Activated T-cell treated with anti-CD3 and anti-CD28 coated beads, Interleukin-2, amount 50 U/mL, for 4 hours (primary cell): ENCODE measurements around the gene DUSP2. TPM values are rescaled to one million over a fixed set of nuclear protein-coding genes. Genes with fewer than 3 reads are reported as not detected.

Experiments used
- ATAC-seq, 2 donors: fragments of 200-7000 bp; cut with Tn5 transposase; one replicate each; pipeline ENCODE4 v1.10.0; 2021
- DNase-seq: peaks from one replicate; pipeline ENCODE4 v3.0.0-alpha.2; 2020
- H3K27me3 Mint-ChIP-seq: one replicate; pipeline ENCODE4 v1.8.0; 2021; ENCODE audit warnings: low read depth, mixed read lengths
- H3K36me3 Mint-ChIP-seq: one replicate; pipeline ENCODE4 v1.8.0; 2022; ENCODE audit warnings: mixed read lengths; ENCODE audit not compliant: insufficient read depth
- H3K4me1 Mint-ChIP-seq: one replicate; pipeline ENCODE4 v1.8.0; 2021; ENCODE audit warnings: low read depth, mixed read lengths
- H3K4me3 Mint-ChIP-seq: one replicate; pipeline ENCODE4 v1.8.0; 2021; ENCODE audit warnings: mild to moderate bottlenecking, moderate library complexity, mixed read lengths
- H3K9me3 Mint-ChIP-seq: one replicate; pipeline ENCODE4 v1.8.0; 2021; ENCODE audit warnings: mixed read lengths
- total RNA-seq, 3 donors: library from RNA; stranded (reverse); gene quantifications; one replicate each; pipeline ENCODE4 v1.2.1, GENCODE V29; 2021

DUSP2 gene
- total RNA-seq, 3 donors from 2014 or later: 365 to 525 (median 419) TPM

DNA sequence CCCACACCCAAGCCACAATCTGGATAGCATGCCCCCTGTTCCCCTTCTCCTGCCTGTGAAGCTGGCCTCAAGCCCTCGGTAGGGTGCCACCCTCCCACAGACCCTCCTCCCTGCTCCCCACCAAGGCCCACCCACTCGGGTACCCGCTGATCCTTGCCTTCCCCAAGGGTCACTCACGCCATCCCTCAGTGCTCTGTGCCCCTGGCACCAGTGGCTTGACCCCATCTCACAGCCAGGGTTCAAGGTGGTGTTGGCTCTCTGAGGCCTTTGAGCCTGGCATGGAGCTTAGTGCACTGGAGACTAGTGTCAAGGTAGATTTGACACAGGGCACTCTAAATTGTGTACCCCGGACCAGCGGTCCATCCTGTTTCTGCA lies 40.8 kb downstream of the DUSP2 start:
- Mint-ChIP-seq H3K36me3 (no peaks in the 10 kb centered on the region), H3K4me1 (peaks cover 2% of the 10 kb centered on the region), H3K9me3 (peaks cover 11% of the 10 kb centered on the region), H3K27me3 (no peaks in the 10 kb centered on the region), H3K4me3 (no peak overlapping the region)
- no peak for ATAC-seq
- no peak for DNase-seq

DNA sequence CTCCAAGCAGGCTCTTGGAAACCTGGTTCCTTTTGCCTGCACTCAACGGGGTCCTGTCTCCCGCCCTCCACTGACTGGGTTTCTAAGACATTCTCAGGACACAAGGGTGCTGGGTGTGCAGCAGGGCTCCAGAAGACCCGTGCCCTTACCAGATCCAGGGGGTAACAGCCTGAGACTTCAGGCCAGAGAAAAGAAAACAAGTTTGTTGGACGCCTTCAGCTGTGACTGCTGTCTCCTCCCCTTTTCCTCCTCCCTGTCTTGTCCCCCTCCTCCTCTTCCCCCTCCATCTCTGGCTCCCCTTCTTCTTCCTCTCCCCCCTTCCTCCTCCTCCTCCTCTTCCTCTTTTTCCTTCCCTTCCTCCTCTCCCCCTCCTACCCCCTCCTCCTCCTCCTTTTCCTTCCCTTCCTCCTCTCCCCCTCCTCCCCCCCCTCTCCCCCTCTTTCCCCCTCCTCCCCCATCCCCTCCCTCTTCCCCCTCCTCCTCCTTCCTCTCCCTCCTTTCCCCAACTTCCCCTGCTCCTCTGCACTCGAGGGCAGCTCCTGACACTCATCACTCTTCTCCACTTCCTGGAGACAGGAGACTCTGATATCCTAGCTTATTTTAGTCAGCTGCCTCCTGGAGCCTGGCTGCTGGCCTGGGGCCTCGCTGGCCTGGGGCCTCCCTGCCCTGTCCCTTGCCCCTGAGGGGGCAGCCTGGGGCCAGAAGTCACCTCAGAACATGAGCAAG lies 41.3 kb downstream of the DUSP2 start:
- Mint-ChIP-seq H3K4me3 (no peak overlapping the region), H3K36me3 (no peaks in the 10 kb centered on the region), H3K9me3 (peaks cover 11% of the 10 kb centered on the region), H3K4me1 (peaks cover 2% of the 10 kb centered on the region), H3K27me3 (no peaks in the 10 kb centered on the region)
- DNase-seq (no peak), ATAC-seq (no peak)

DNA sequence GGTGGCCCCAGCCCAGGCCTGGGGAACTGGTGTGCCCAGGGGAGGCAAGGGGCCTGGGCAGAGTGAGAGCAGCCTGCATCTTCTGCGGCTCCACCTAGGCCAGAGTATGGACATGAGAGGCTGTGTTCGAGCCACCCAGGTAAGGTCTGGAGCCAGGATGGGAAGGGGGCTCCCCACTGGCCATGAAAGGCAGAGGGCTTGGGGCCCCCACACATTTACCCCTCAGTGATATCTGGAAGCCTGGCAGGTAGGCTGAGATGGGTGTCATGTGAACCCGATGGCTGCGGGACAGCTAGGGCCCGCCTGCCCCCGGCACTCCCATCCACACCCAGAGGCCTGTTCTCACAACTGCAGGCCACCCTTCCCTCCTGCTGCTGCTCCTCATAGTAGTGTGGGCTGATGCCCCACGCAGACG lies 42.0 kb downstream of the DUSP2 start:
- H3K4me1 Mint-ChIP-seq: peaks cover 2% of the 10 kb centered on the region
- ATAC-seq: no peak
- DNase-seq: no peak
- no peak overlapping the region for H3K4me3 Mint-ChIP-seq
- no peaks in the 10 kb centered on the region for H3K36me3 Mint-ChIP-seq
- no peaks in the 10 kb centered on the region for H3K27me3 Mint-ChIP-seq
- H3K9me3 Mint-ChIP-seq: peaks cover 11% of the 10 kb centered on the region

DNA sequence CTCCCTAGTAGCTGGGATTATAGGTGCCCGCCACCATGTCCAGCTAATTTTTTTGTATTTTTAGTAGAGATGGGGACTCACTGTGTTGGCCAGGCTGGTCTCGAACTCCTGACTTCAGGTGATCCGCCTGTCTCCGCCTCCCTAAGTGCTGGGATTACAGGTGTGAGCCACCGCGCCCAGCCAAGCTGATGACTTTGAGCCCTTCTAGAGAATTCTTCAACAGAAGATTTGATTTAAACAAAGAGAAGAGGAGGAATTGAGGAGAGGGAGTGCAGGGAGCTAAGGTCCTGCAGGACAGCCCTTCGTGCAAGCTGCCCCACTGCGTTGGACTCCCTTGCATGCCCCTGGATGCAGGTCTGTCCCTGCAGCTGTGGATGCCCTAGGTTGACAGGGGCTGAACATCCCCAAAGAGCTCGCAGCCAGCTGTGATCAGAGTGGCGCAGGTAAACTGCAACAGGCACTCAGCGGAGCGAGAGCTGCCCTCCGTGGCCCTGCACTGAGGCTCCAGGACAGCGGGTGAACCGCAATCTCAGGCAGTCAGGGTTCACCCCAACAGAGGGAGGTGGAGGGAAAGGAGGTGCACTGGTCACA lies 42.5 kb downstream of the DUSP2 start:
- Mint-ChIP-seq H3K4me1 (peaks cover 2% of the 10 kb centered on the region), H3K4me3 (no peak overlapping the region), H3K36me3 (no peaks in the 10 kb centered on the region), H3K27me3 (no peaks in the 10 kb centered on the region), H3K9me3 (peaks cover 11% of the 10 kb centered on the region)
- DNase-seq (no peak), ATAC-seq (no peak)

DNA sequence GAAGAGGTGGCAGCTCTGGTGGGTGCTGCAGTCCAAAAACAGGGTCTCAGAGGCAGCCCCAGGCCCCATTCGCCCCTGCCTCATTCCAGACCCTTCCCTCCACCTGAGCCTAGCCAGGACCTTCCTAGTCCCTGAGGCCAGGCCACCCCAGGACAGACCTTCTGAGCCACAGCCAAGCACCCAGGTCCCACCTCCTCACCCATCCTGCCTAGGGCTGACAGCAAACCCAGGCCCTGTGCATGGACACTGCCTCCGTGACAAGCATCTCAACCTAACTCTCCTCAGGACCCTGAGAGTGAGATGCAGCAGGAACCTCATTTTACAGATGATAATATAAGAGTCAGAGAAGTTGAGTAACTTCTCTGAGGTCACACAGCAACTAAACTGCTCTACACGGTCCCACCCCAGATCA lies 44.3 kb downstream of the DUSP2 start:
- peaks cover 2% of the 10 kb centered on the region for H3K4me1 Mint-ChIP-seq
- no peaks in the 10 kb centered on the region for H3K36me3 Mint-ChIP-seq
- H3K4me3 Mint-ChIP-seq: no peak overlapping the region
- no peaks in the 10 kb centered on the region for H3K27me3 Mint-ChIP-seq
- ATAC-seq: no peak
- peaks cover 11% of the 10 kb centered on the region for H3K9me3 Mint-ChIP-seq
- DNase-seq: no peak

DNA sequence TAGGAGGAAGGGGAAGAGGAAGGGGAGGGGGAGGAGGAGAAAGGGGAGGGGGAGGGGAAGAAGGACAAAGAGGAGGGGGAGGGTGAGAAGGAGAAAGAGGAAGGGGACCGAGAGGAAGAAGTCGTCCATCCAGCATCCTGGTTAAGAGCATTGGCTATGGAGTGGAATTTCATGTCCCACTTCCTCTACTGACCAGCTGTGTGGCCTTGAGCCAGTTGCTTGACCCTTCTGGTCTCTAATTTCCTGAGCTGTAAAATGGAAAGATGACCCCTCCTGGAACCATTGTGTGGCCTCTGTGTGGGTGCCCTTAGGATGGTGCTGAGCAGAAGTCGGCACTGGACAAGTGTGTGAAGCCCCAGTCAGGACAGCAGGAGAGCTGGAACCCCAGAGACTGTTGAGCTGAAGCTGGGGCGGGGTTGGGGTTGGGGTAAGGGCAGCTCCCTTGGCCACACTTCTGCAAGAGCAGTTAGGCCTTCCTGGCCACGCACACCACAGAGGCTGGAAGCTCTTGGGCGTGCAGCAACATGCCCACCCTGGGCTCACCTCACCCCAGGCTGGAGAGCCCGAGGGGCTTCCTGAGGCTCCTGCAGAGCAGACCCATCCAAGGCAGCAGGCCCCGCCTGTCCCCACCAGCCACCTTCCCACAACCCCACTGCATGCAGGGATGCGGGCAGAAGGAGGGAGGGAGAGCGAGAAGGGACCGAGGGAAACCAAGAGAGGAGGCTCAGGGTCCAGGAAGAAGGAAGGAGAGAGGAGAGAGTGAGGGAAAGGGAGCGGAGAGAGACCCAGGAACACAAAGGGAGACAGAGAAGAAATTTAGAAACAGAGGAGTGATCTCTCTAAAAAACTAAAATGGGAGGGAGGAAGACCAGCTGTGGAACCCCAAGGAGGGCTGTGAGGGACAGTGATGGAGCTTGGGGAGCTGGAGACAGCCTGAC lies 45.1 kb downstream of the DUSP2 start:
- no peaks in the 10 kb centered on the region for H3K36me3 Mint-ChIP-seq
- no peaks in the 10 kb centered on the region for H3K27me3 Mint-ChIP-seq
- peaks cover 4% of the 10 kb centered on the region for H3K9me3 Mint-ChIP-seq
- DNase-seq: no peak
- H3K4me3 Mint-ChIP-seq: no peak overlapping the region
- ATAC-seq: no peak
- H3K4me1 Mint-ChIP-seq: peaks cover 2% of the 10 kb centered on the region

DNA sequence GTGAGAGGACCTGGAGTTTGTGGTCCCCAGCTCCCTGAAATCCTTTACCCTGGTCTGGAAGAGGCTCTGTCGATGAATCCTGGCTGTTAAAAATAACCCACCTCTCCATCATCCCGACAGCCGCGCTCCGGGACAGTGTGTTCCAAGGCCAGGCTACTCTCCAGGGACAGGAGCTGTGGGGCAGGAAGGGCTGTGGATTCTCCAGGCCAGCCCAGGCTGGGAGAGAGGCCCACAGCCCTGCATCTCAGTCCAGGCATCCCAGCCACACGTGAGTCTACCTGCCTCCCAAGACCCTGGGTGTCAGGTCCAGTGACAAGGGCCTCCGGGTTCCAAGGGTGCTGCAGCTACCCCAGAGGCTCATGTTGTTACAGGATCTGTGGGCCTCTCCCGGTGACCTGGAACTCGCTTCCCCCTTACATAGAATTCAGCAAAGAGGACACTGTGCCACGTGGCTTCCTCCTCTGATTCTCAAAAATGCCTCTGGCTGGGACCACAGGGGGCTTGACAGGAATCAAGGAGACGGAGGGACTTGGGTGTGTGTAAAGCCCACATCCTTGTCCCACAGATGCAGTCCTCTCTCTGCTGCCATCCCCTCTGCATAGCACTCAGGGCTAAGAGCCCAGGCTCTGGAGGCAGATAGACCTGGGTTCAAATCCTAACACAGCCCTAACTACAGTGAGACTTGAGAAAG lies 46.2 kb downstream of the DUSP2 start:
- no peak for DNase-seq
- H3K9me3 Mint-ChIP-seq: no peaks in the 10 kb centered on the region
- no peak for ATAC-seq
- H3K27me3 Mint-ChIP-seq: no peaks in the 10 kb centered on the region
- peaks cover 2% of the 10 kb centered on the region for H3K4me1 Mint-ChIP-seq
- no peaks in the 10 kb centered on the region for H3K36me3 Mint-ChIP-seq
- no peak overlapping the region for H3K4me3 Mint-ChIP-seq

DNA sequence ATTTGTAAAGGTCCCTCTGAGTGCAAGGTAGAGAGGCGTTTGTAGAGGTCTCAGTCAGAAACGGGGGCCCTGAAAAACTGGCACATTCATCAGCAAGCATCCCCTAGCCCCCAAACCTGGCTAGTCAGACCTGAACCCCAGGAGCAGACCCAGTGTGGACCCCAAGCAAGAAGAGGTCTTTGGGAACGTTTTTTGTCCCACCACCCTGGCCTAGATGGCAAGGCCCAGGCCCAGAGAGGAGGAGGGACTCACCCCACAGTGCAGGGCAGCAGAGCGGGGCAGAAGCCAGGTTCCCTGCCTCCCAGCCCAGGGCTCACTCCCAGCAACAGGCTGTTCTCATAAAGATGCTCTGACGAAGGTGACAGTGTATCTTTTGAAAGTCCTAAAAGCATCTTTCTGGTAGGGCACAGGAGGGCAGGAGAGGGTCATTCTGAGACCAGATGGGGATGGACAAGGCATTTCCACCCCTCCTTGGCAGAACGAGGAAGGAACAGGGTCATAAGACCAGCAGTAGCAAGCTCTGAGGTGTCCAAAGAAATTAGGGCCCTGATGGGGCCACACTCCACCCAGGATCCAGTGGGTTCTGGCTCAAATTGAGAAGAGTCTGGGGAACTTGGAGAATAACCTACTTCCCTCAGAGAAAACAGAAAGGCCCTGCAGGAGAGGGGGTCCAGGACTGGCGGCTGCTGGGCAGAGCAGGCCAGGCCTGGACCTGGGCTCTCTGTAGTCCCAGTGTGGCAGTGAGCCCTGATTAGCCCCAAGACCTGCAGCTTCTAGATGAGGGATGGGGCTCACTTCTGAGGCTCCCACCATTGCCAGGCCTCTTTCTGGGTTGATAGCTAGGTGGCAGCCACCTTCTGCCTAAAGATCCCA lies 47.1 kb downstream of the DUSP2 start:
- ATAC-seq (no peak), DNase-seq (no peak)
- Mint-ChIP-seq H3K9me3 (no peaks in the 10 kb centered on the region), H3K4me3 (no peak overlapping the region), H3K36me3 (no peaks in the 10 kb centered on the region), H3K27me3 (peaks cover 2% of the 10 kb centered on the region), H3K4me1 (no peaks in the 10 kb centered on the region)

DNA sequence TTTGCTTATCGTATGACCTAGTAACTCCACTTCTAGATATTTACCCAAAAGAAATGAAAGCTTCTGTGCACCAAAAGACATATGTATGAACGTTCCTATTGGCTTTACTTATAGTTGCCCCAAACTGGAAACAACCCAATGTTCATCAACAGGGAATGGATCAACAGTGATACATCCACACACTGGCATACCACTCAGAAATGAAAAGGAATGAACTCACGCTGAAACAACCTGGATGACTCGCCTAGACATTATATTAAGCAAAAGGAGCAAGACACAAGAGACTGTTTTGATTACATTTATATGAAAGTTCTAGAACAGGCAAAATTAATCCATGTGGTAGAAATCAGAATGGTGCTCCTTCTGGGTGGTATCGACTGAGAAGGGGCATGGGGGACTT lies 47.8 kb downstream of the DUSP2 start:
- H3K4me3 Mint-ChIP-seq: no peak overlapping the region
- no peaks in the 10 kb centered on the region for H3K9me3 Mint-ChIP-seq
- H3K4me1 Mint-ChIP-seq: no peaks in the 10 kb centered on the region
- no peaks in the 10 kb centered on the region for H3K36me3 Mint-ChIP-seq
- peaks cover 4% of the 10 kb centered on the region for H3K27me3 Mint-ChIP-seq
- ATAC-seq (no peak), DNase-seq (no peak)

DNA sequence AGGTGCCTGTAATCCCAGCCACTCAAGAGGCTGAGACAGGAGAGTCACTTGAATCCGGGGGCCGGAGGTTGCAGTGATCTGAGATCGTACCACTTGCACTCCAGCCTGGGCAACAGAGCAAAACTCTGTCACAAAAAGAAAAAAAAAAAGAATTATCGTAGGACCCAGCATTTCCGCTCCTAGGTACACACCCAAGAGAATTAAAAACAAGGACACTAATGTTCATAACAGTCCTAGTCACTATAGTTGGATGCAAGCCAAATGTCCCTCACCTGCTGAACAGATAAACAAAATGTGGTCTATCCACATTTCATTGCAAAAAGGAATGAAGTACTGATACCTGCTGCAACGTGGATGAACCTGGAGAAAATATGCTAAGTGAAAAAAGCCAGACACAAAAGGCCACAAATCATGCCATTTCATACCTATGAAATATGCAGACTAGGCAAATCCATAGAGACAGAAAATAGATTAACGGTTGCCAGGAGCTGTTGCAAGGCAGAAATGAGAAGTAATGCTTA lies 50.1 kb downstream of the DUSP2 start:
- H3K9me3 Mint-ChIP-seq: no peaks in the 10 kb centered on the region
- peaks cover 4% of the 10 kb centered on the region for H3K27me3 Mint-ChIP-seq
- H3K4me3 Mint-ChIP-seq: no peak overlapping the region
- no peak for DNase-seq
- no peaks in the 10 kb centered on the region for H3K4me1 Mint-ChIP-seq
- ATAC-seq: no peak
- no peaks in the 10 kb centered on the region for H3K36me3 Mint-ChIP-seq

DNA sequence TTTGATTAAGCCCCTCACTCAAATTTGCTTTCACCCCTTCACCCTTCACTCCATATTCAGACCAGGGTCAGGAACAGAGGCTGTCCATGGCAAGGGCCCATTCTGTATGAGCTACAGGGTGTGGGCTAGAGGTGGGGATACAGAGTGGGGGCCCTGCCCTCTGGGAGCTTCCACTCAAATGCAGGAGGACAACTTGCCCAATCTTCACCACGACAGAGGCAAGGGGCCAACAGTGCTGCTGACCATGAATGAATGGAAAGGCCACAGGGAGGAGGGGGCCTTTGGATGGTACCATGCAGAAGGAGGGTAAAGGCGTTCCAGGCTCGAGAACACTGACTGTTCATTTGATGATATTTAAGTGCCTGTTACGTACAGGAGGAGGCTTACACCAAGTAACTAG lies 51.7 kb downstream of the DUSP2 start:
- no peak for DNase-seq
- Mint-ChIP-seq H3K27me3 (peaks cover 4% of the 10 kb centered on the region), H3K4me1 (no peaks in the 10 kb centered on the region), H3K4me3 (no peak overlapping the region), H3K36me3 (no peaks in the 10 kb centered on the region), H3K9me3 (no peaks in the 10 kb centered on the region)
- ATAC-seq: no peak
